Activated T-cell treated with anti-CD3 and anti-CD28 coated beads for 24 hours (primary cell): Measurements from ENCODE around the gene CDC73.
"Not testable (repeated sequence)": the region's sequence is repeated elsewhere in the genome, so short reads cannot be mapped to it uniquely, and the experiment has no call there.

Experiments used
- DNase-seq: peaks from one replicate; pipeline ENCODE4 v3.0.0-alpha.2; 2020; ENCODE audit warnings: low read depth

Gene CDC73

DNA sequence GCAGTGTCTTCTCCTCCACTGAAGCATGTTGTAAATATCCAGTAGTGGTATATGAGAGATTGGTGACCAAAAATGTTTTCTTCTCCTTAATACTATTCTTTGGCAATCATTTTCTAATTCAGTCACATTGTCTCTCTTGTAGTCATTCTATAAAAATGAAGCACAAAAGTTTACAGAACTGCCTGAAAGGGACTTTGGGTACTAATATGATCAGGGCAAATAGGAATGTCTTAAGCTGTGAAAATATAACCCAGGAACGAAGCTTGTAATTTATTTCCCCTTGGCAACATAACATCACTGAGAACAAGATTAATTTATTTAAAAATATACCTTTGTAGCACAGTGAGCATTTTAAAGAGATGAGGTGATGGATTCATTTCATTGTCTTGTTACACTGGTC is 59.7 kb downstream of the CDC73 start:
- DNase-seq, result no peak

DNA sequence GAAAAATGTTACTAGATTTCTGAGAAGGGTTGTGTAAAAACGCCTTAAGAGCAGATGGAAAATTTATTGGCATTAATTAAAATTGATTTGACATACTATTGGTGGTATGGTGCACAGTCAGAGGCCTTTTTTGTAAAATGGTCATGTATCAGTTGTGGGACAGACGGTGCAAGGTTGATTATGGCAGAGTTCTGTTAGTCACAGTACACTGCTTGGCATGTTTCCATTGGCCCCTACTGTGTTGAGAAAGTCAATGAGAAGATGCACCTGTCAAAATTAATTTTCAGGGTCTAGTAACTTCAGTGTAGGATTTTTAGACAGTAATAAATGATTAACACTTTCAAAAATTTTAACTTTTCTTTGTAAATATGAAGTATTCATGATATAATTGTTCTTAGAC is 60.2 kb downstream of the CDC73 start:
- DNase-seq, result no peak

DNA sequence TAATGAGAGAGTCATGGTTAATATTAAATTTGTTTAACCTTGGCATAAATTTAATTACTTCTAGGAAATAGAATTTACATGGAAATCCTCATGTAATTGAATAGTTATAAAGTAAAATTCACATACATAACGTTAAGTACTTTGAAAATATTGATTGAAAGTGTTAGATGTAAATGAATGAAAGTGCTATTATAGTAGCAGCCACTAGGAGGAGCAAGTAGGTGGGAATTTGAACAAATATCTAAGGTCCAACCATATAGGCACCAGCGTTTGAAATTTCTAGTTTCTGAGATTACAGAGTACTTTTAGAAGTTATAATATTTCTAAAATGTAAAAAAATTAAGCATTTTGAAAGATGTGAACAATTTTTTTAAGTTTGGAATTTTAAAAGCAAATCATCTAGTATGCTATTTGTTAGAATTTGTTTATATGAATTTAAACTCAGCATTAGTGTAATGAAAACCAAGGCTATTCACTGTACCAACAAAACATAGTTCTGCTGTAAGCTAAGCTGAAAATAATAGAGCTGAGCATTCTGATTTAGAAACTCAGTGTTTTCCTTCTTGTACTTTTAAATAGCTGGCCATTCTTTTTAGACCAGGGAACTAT is 61.3 kb downstream of the CDC73 start:
- no peak for DNase-seq

DNA sequence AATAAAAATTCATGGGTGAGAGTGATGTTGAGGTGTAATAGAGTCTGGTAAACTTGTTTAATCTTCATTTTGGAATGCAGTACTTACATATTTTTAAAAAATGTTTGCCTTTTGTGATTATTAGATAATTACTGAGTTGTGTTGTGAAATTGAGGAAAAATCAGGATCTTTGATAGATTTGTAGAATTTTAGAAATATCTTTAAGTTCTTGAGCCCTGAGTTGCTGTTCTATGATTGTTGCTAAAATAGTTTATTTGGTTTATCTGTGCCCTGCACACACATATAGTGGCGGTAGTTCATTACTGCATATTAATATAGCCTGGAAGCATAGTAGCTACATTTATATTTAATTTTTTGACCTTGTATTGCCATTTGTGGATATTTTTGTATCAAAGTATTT is 62.9 kb downstream of the CDC73 start:
- no peak for DNase-seq

DNA sequence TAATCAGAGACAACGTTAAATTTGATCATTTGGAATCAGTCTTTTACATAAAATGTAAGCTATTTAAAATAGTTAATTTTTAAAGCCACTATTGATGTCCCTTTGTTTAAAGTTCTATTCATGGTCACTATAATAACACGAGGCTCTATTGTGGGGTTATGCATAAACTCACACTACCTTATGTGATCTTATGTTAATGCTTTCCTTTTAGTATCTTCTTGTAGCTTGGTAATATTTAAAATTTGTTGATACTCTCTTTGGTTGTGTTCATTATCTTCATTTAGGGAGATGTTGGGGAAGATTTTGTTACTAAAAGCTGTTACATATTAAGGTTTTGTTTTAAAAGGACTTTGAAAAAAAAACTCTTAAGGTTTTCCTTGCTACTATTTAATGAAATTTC is 63.4 kb downstream of the CDC73 start:
- no peak for DNase-seq

DNA sequence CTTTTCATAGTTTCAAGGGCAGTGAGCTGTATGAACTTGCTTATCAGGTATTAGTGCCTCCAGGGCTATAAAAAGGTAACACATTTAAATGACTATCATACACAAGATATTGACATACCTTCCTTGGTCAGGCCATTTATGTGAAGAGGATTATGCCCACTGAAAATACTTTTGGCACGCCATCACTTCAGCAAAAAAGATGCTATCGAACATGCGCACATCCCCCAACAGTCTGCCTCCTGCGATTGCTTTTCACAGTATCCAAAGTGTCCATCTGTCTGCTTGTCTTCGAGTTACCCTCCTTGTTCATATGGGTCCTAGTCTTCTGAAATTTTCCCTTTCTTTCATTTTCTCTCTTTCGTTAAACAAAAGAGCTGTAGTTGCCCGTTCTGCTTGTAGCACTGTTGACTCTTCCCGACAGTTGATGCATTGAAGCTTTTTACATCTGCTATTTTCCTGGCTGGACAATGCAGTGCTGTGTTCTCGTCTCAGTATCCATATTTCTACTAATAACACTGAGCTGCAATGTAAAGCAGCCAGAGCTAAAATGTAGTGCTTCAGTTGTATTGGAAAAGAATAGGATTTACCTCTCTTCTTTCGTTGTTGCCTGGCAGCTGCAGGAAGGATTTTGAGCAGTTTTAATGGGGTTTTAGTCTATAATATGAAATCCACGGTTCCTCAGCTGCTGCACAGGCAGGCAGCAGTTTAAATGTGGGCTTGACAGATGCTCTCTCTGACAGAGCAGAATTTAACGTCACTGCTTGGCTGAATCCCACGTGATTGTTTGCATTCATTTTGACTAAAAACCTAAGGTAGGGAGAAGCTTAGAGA is 64.3 kb downstream of the CDC73 start, which contains the start of gene B3GALT2:
TSS of gene B3GALT2 (minus strand) at position 713 of the 831 bp plus-strand sequence. CDS start 5,051 bp downstream, outside the sequence.
- DNase-seq, result no peak

DNA sequence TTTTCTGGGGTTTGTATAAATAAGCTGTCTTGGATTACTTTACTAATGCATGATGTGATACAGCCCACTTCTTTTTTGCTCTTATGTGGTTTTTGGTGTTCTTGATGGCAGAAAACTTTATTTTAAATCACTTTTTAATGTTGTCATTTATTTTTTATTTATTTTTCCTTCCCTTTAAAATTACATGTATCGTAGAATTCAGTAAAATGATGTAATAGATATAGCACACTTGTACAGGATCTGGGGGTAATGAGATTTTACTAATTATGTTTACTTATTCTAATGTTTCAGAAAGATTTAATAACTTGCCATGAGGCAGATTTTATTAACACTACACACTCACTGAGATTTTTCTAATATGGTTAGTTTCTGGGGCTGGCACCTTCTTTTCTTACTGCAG is 65.3 kb downstream of the CDC73 start:
- DNase-seq, result no peak

DNA sequence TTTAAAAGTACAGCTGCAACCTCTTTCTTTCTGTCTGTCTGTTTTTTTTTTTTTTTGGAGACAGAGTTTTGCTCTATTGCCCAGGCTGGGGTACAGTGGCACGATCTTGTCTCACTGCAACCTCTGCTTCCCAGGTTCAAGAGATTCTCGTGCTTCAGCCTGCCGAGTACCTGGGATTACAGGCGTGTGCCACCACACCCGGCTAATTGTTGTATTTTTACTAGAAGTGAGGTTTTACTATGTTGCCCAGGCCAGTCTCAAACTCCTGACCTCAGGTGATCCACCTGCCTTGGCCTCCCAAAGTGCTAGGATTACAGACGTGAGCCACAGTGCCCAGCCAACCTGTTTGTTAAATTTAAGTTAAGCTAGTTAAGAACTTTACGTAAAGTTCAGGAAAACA is 67.1 kb downstream of the CDC73 start:
- DNase-seq, result not testable (repeated sequence)

DNA sequence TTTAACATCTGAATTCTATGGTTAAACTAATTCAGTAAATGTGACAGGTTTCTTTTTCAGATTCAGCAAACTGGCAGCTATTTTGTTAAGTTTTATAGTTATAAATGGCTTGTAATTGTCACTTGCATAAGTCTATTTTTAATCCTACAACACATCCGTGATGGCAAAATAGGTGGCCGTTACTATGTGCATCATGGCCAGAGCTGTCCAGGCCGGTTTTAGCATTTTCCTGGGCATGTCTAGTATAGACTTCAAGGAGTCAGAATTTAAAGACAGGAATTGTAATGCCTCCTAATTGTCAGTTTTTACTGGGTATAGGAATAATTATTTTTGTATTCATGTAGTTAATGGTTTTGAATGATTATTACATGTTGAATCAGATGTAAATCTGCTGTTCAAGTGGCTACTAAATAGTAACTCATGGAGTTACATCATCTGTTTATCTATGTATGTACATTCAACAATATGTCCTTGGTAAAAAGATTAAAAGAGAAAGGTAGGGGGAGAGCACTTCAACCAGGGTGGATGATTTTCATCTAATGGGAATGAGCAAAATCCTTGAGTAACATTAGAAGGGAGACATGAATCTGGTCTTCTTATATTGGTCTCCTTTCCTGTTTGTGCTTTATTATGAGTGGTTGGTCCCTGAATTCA is 67.7 kb downstream of the CDC73 start:
- no peak for DNase-seq

DNA sequence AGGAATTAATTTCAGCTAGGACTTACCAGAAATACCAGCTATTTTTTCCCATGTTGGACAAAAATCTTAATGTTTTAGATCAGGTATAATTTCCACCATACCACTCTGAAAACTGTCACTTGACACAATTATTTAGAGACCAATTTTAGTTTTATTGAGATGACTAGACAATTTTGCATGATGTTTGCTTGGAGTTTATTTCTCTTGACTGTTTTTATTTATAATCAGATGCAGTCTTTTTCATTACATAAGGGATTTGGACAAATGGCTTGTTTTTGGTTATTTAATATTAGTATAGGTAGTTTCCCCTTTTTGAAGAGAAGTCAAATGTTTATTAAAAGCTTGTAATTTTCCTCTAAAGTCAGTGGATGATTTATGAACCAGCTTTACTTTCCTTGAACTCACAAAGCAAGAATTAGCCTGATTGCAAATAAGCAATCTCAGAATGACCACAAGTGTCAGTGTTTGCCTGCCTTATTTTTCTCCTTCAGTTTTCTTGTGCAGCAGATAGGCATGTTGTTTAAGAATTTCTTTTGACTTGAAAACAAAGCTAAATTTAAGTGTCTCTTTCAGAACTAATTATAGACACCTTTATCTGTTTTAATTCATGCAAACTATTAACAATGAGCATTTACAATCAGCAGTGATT is 68.4 kb downstream of the CDC73 start:
- DNase-seq, result no peak

DNA sequence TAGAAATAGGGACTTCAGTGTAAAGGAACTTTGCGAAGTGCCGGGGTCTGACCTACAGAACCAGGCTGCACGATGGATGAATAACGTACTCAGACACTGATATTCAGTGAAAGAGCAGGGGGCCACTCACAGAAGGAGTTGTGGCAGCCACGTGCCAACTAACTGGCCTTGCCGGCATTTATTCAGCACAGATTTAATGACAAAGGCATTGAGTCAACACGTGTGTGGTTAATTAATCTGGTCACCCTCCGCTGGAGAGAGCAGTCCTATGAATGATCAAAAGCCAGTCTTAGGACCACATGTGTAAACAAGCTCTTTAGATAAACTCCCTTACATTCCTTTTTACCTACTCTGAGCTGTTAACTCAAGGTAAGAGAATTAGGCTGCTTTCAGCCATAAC is 70.8 kb downstream of the CDC73 start:
- no peak for DNase-seq

DNA sequence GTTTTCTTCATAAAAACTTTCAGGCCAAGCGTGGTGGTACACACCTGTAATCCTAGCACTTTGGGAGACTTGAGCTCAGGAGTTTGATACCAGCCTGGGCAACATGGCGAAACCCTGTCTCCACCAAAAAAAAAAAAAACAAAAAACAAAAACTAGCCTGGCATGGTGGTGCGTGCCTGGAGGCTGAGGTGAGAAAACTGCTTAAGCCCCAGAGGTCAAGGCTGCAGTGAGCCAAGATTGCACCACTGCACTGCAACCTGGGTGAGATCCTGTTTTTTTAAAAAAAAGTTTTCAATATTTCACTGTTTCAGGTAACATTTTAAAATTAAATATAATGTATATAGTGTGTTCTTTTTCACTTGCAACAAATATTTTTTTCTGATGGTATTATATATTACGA is 78.1 kb downstream of the CDC73 start:
- no peak for DNase-seq

DNA sequence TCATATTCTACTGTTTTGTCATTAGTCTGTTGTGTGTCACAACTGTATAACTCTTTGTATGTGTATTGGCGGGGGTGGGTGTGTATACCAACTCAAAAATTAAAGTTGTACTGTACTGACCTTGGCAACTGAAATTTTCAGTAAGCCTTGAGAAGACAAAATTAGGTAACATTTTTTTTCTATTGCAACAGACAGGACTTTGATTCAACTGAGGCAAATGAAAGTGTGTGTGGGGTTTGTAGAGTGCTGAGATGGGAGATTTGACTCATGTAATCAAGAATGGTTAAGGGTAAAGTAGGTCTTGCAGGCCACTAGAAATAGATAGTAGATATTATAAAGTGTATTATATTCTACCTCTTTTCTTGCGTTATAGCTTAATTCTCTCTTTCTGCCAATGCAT is 79.2 kb downstream of the CDC73 start:
- no peak for DNase-seq

DNA sequence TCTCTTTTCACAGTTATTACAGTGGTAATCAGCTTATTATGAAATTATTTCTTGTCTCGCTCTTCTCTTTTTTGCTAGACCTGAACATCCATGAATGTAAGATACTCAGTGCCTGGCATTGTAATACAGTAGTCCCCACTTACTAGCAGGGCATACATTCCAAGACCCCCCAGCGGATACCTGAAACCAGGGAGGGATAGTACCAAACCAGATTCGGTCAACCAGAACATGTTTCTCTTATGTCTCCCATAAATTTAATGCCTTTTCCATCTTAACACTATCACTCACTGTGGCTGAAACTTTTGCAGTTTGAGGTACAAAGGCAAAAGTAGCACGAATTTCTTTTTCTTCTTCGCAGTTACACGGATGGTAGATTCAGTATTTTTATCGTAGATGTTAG is 89.2 kb downstream of the CDC73 start:
- no peak for DNase-seq

DNA sequence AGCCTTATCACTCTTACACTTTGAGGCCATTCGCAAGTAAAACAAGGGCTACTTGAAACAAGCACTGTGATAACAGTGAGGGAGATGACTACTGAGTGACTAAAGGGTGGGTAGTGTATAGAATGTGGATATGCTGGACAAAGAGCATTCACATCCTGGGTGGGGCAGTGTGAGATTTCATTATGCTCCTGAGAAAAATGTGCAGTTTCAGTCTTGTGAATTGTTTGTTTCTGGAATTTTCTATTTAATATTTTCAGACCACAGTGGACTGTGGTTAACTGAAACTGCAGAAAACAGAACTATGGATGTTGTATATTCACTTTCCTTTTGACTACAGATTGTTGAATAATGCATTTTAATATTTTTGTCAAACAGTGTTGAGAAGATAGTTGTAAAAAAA is 89.7 kb downstream of the CDC73 start:
- DNase-seq, result no peak

DNA sequence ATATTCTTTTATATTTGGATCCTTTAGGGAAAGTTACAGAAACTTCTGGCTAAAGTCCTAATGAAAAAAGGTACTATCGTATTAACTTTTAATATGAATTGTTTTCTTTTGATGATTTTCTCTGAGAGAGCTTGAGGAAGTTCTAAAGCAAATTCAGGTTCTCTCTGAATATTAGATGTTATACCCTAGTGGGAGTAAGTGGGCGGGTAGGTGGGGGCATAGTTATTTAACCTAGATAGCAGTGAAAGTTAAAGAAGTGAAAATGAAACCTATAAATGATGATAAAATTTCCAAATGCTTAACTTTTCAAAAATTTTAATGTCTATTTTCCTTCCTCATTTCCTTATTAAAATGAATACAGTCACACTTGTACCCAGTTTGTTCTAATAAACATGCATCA is 90.8 kb downstream of the CDC73 start:
- no peak for DNase-seq

DNA sequence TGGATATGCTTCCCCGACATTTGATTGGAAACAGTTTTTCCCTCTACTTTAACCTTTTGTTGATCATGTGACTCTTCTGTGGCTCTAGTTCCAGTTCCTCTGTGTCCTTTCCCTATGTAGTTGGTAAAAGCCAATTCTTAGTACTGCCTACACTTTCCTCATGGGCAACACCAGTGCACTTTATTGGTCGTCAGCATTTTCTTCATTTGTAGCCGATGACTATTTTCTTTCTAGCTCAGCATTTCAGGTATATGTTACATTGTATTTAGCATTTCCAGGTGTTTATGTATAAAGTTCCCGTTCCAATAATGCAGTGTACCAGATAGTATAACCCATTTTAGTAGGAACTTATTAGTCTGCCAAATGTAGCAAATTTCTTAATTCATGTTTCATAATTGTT is 92.2 kb downstream of the CDC73 start:
- no peak for DNase-seq

DNA sequence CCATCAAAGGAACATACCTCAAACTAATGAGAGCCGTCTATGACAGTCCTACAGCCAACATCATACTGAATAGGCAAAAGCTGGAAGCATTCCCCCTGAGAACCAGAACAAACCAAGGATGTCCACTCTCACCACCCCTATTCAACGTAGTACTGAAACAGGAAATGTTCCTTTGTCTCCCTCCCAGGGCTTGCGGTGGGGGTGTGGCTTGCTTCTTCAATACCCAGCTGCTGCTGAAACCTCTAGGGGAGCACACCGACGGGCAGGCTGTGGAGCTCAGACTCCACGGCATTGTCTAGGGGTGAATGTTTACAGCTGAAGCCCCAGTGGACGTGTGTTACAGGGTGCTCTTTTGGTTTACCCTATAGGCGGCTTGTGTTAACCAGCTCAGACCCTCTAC is 95.1 kb downstream of the CDC73 start:
- DNase-seq, result no peak

DNA sequence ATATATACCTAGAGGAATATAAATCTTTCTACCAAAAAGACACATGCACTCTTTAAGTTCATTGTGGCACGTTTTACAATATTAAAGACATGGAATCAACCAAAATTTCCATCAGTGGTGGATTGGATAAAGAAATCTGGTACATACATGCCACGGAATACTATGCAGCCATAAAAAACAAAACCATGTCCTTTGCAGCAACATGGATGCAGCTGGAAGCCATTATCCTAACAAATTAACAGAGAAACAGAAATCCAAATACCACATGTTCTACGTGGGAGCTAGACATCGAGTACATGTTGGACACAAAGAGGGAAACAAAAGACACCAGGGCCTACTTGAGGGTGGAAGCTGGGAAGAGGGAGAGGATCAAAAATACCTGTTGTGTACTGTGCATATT is 97.6 kb downstream of the CDC73 start:
- DNase-seq, result no peak

DNA sequence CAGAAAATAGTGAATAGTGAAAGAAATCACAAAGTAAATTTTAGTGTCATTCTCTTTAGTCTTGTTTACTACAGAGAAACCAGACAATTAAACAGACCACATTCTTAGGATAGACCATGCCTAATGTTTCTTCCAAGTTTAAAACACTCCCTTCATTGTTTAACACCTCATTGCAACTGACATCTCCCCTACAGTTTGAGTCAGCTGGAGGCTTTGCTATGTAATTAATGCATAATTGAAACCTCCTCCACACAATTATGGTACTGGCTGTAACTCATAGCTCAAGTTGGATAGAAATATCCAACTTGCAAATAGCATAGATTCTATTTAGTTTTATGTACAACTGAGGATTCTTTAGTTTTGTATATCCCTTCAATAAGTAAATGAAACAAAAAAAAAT is 99.8 kb downstream of the CDC73 start:
- DNase-seq, result no peak

DNA sequence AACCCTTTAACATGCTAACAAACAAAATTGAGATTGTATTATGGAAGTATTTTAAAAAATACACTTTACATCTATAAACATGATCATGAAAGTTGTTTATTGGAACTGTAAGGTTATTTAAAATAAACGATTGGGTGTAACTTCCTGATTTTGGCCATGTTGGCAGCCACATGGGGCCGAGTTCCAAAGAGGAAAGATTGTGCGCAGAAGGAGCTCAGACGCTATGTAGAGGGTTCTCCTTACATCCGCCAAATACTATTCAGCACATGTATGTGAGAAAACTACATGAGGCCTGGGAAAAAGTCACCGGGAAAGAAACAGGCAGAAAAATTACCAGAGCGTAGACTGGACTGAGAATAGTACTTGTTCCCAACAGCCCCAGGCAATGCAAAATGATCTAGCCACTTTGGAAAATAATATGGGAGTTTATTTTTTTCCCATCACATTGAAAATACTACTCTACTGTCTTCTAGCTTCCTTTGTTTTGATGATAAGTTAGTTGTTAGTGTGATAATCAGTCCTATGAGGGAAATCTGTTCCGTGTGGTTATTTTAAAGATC is 100.3 kb downstream of the CDC73 start:
- no peak for DNase-seq

DNA sequence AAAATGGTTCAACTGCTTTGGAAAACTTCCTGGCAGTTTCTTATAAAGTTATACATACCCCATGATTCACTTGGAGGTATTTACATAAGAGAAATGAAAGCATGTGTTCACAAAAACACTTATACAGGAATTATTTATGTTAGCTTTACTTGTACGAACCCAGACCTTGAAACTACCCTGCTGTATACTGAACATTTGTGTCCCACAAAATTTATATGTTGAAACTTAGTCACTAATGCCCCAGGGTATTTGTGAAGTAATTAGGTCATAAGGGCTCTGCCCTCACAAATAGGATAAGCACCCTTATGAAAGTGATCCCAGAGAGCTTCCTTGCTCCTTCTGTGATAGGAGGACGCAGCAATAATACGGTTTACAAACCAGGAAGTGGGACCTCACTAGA is 107.3 kb downstream of the CDC73 start:
- no peak for DNase-seq
